SK-N-SH (cell line): Measurements from ENCODE around the gene MEPCE. TPM values are rescaled to one million over a fixed set of nuclear protein-coding genes. Genes with fewer than 3 reads are reported as not detected.
A peak's percentile ranks its signal among the peaks of the same experiment; 100 is the strongest.

Source experiments
- CHD2 ChIP-seq: fragments of 150-350 bp; IDR thresholded peaks from 2 replicates; pipeline ENCODE4 v1.6.1; 2018; ENCODE audit warnings: low read length; ENCODE audit not compliant: partially characterized antibody
- ELF1 ChIP-seq: IDR thresholded peaks from 2 replicates; pipeline ENCODE4 v1.4.0; 2012
- EP300 ChIP-seq, 2 experiments: IDR thresholded peaks; 2 replicates each; pipeline versions ENCODE4 v1.4.0 to v1.6.1; 2012; ENCODE audit warnings: borderline replicate concordance in 1 of 2, low read depth in 1 of 2, low read length in 1 of 2
- EZH2phosphoT487 ChIP-seq: fragments of 200-600 bp; sonication (generic); IDR thresholded peaks from 2 replicates; pipeline ENCODE4 v1.6.1; 2017; ENCODE audit warnings: low read depth, mixed run types, mild to moderate bottlenecking, antibody characterized with exemption, moderate library complexity, borderline replicate concordance
- FOSL2 ChIP-seq: IDR thresholded peaks from 2 replicates; pipeline ENCODE4 v1.4.0; 2012; ENCODE audit warnings: low read depth, mild to moderate bottlenecking, moderate library complexity, borderline replicate concordance
- FOXJ3 ChIP-seq: sonication (generic); formaldehyde crosslinking; IDR thresholded peaks from 2 replicates; pipeline ENCODE4 v1.5.1; 2020; ENCODE audit warnings: mild to moderate bottlenecking, missing genetic modification reagents
- FOXM1 ChIP-seq: IDR thresholded peaks from 2 replicates; pipeline ENCODE4 v1.4.0; 2012; ENCODE audit warnings: low read depth, mild to moderate bottlenecking
- GABPA ChIP-seq: IDR thresholded peaks from 2 replicates; pipeline ENCODE4 v1.4.0; 2012; ENCODE audit warnings: low read depth, mild to moderate bottlenecking
- GATA2 ChIP-seq: sonication (generic); formaldehyde crosslinking; IDR thresholded peaks from 2 replicates; pipeline ENCODE4 v1.5.0; 2020; ENCODE audit warnings: mild to moderate bottlenecking, missing genetic modification reagents
- JUND ChIP-seq: IDR thresholded peaks from 2 replicates; pipeline ENCODE4 v1.4.0; 2012
- MEF2A ChIP-seq: IDR thresholded peaks from 2 replicates; pipeline ENCODE4 v1.4.0; 2012; ENCODE audit warnings: low read depth, borderline replicate concordance
- MXI1 ChIP-seq: IDR thresholded peaks from 2 replicates; pipeline ENCODE4 v1.6.1; 2012; ENCODE audit warnings: mild to moderate bottlenecking, low read depth, low read length, improper control_type of control experiment
- NFIC ChIP-seq: IDR thresholded peaks from 2 replicates; pipeline ENCODE4 v1.4.0; 2012; ENCODE audit warnings: borderline replicate concordance
- NRF1 ChIP-seq: IDR thresholded peaks from 2 replicates; pipeline ENCODE4 v1.6.1; 2012; ENCODE audit warnings: low read depth, mild to moderate bottlenecking, low read length
- POLR2AphosphoS5 ChIP-seq: IDR thresholded peaks from 2 replicates; pipeline ENCODE4 v1.6.1; 2012; ENCODE audit warnings: low read depth, low read length
- RAD21 ChIP-seq: IDR thresholded peaks from 2 replicates; pipeline ENCODE4 v1.6.1; 2012; ENCODE audit warnings: mild to moderate bottlenecking, low read length
- RCOR1 ChIP-seq: fragments of 150-350 bp; IDR thresholded peaks from 2 replicates; pipeline ENCODE4 v1.6.1; 2017; ENCODE audit warnings: antibody characterized with exemption, low read length
- RFX5 ChIP-seq: IDR thresholded peaks from 2 replicates; pipeline ENCODE4 v1.6.1; 2012; ENCODE audit warnings: mild to moderate bottlenecking, improper control_type of control experiment, low read length
- SIN3A ChIP-seq: IDR thresholded peaks from 2 replicates; pipeline ENCODE4 v1.6.1; 2012; ENCODE audit warnings: low read depth, mild to moderate bottlenecking, low read length, moderate library complexity, borderline replicate concordance
- SMC3 ChIP-seq: IDR thresholded peaks from 2 replicates; pipeline ENCODE4 v1.6.1; 2012; ENCODE audit warnings: low read depth, low read length, improper control_type of control experiment
- TAF1 ChIP-seq: IDR thresholded peaks from 2 replicates; pipeline ENCODE4 v1.6.1; 2012; ENCODE audit warnings: low read depth, mild to moderate bottlenecking, low read length, moderate library complexity, borderline replicate concordance
- TCF12 ChIP-seq: IDR thresholded peaks from 2 replicates; pipeline ENCODE4 v1.4.0; 2012
- TEAD4 ChIP-seq: IDR thresholded peaks from 2 replicates; pipeline ENCODE4 v1.4.0; 2012; ENCODE audit warnings: mild to moderate bottlenecking, borderline replicate concordance; ENCODE audit not compliant: insufficient read depth
- polyA plus RNA-seq, 3 experiments: library from polyadenylated mRNA; depleted of rRNA; stranded (reverse); fragments of >200 nt; gene quantifications; 2 replicates each; pipeline ENCODE4 v1.2.3, GENCODE V29; 2012
- TF ChIP-seq, protein P1 (sequence below): IDR thresholded peaks from 2 replicates; pipeline ENCODE4 v1.6.1; 2012; ENCODE audit warnings: mild to moderate bottlenecking, low read depth, low read length, moderate library complexity
- TF ChIP-seq, protein P2 (sequence below): fragments of 150-350 bp; IDR thresholded peaks from 2 replicates; pipeline ENCODE4 v1.6.1; 2017; ENCODE audit warnings: antibody characterized with exemption, low read length, low read depth, borderline replicate concordance
- TF ChIP-seq, protein P3 (sequence below): IDR thresholded peaks from 2 replicates; pipeline ENCODE4 v1.4.0; 2012; ENCODE audit warnings: low read depth, borderline replicate concordance
- TF ChIP-seq, protein P4 (sequence below): IDR thresholded peaks from 2 replicates; pipeline ENCODE4; 2012

Gene MEPCE
- polyA plus RNA-seq, 1 of the 3 experiments (the other 2 are of a cell fraction) = 20.2 TPM

DNA sequence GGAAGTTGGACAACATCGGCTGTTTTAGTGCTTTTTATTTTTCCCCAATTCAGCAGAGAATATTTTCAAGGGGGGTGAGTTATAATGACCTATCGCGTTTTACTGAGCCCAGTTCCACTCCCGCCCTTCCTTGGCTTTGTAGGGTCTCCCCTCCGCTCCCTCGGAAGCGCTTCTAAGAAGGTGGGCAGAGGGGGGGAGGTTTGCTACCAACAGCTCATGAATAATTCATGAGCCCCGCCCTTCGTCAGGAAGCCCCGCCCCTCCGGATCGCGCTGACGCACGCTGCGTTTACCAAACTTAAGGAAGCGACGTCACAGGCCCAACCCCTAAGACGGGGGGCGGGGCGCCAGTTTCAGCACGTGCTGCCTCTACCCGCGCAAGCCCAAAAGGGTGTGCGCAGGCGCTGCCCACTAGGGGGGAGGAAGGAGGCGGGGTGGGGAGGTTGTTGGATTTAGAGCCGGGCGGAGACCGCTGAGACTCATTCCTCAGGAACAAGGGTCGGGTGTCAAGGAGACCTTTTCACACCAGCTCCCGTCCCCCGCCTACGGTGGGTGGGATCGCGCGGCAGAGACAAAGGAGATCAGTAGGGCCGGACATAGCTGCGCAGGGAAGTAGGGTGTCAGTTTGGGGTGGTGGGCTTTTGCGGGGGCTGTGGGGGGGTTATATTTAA is 529 bp upstream of the MEPCE start (continued):
- TF ChIP-seq, protein P1, sequence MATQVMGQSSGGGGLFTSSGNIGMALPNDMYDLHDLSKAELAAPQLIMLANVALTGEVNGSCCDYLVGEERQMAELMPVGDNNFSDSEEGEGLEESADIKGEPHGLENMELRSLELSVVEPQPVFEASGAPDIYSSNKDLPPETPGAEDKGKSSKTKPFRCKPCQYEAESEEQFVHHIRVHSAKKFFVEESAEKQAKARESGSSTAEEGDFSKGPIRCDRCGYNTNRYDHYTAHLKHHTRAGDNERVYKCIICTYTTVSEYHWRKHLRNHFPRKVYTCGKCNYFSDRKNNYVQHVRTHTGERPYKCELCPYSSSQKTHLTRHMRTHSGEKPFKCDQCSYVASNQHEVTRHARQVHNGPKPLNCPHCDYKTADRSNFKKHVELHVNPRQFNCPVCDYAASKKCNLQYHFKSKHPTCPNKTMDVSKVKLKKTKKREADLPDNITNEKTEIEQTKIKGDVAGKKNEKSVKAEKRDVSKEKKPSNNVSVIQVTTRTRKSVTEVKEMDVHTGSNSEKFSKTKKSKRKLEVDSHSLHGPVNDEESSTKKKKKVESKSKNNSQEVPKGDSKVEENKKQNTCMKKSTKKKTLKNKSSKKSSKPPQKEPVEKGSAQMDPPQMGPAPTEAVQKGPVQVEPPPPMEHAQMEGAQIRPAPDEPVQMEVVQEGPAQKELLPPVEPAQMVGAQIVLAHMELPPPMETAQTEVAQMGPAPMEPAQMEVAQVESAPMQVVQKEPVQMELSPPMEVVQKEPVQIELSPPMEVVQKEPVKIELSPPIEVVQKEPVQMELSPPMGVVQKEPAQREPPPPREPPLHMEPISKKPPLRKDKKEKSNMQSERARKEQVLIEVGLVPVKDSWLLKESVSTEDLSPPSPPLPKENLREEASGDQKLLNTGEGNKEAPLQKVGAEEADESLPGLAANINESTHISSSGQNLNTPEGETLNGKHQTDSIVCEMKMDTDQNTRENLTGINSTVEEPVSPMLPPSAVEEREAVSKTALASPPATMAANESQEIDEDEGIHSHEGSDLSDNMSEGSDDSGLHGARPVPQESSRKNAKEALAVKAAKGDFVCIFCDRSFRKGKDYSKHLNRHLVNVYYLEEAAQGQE = 0 out of 2 replicates have a peak, but pooled peaks have one; percentile 8
- no peak; the same call in 1 of the 2 replicates for TF ChIP-seq FOSL2
- no peak for TF ChIP-seq SMC3
- no peak; the same call in 1 of the 2 replicates for TF ChIP-seq RAD21
- no peak for TF ChIP-seq NFIC
- TF ChIP-seq, protein P2, sequence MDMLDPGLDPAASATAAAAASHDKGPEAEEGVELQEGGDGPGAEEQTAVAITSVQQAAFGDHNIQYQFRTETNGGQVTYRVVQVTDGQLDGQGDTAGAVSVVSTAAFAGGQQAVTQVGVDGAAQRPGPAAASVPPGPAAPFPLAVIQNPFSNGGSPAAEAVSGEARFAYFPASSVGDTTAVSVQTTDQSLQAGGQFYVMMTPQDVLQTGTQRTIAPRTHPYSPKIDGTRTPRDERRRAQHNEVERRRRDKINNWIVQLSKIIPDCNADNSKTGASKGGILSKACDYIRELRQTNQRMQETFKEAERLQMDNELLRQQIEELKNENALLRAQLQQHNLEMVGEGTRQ = peak; percentile 82
- TF ChIP-seq CHD2 = peak; percentile 69
- TF ChIP-seq, protein P3, sequence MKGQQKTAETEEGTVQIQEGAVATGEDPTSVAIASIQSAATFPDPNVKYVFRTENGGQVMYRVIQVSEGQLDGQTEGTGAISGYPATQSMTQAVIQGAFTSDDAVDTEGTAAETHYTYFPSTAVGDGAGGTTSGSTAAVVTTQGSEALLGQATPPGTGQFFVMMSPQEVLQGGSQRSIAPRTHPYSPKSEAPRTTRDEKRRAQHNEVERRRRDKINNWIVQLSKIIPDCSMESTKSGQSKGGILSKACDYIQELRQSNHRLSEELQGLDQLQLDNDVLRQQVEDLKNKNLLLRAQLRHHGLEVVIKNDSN = peak; percentile 89
- no peak for TF ChIP-seq TEAD4
- TF ChIP-seq EZH2phosphoT487 = no peak
- no peak for TF ChIP-seq TCF12
- peak; percentile 98 for TF ChIP-seq POLR2AphosphoS5
- no peak; the same call in 1 of the 2 replicates for TF ChIP-seq RCOR1
- peak; percentile 68 for TF ChIP-seq GABPA
- TF ChIP-seq FOXJ3 = no peak; the same call in 1 of the 2 replicates
- no peak for TF ChIP-seq MEF2A
- TF ChIP-seq FOXM1 = no peak
- TF ChIP-seq JUND = 0 out of 2 replicates have a peak, but pooled peaks have one; percentile 3
- peak; percentile 75; the same call in 1 of the 2 replicates for TF ChIP-seq ELF1
- TF ChIP-seq, protein P4, sequence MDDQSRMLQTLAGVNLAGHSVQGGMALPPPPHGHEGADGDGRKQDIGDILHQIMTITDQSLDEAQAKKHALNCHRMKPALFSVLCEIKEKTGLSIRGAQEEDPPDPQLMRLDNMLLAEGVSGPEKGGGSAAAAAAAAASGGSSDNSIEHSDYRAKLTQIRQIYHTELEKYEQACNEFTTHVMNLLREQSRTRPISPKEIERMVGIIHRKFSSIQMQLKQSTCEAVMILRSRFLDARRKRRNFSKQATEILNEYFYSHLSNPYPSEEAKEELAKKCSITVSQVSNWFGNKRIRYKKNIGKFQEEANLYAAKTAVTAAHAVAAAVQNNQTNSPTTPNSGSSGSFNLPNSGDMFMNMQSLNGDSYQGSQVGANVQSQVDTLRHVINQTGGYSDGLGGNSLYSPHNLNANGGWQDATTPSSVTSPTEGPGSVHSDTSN = no peak
- peak; percentile 92 for TF ChIP-seq MXI1
- no peak; the same call in 1 of the 2 replicates for TF ChIP-seq RFX5
- peak; percentile 90 for TF ChIP-seq TAF1
- 0 out of 2 replicates have a peak, but pooled peaks have one; percentile 9 for TF ChIP-seq SIN3A
- peak in 1 of 2 experiments; percentile 61; a peak in 1 of 4 replicates for TF ChIP-seq EP300 (IDR thresholded peaks at IDR 0.05; ENCODE audit: borderline replicate concordance in 1 of 2, low read depth in 1 of 2, low read length in 1 of 2)
- TF ChIP-seq NRF1 = peak; percentile 93
- TF ChIP-seq GATA2 (CRISPR knock-in tag) = no peak
